OCI-M1 (cell line): Measurements from ENCODE around the gene NR5A2.
A peak's percentile ranks its signal among the peaks of the same experiment; 100 is the strongest.
"Not testable (repeated sequence)": the region's sequence is repeated elsewhere in the genome, so short reads cannot be mapped to it uniquely, and the experiment has no call there.

ENCODE experiments used
- DNase-seq: peaks from one replicate; lab custom pipeline; 2025; lab: John Stamatoyannopoulos, UW

NR5A2 gene

DNA sequence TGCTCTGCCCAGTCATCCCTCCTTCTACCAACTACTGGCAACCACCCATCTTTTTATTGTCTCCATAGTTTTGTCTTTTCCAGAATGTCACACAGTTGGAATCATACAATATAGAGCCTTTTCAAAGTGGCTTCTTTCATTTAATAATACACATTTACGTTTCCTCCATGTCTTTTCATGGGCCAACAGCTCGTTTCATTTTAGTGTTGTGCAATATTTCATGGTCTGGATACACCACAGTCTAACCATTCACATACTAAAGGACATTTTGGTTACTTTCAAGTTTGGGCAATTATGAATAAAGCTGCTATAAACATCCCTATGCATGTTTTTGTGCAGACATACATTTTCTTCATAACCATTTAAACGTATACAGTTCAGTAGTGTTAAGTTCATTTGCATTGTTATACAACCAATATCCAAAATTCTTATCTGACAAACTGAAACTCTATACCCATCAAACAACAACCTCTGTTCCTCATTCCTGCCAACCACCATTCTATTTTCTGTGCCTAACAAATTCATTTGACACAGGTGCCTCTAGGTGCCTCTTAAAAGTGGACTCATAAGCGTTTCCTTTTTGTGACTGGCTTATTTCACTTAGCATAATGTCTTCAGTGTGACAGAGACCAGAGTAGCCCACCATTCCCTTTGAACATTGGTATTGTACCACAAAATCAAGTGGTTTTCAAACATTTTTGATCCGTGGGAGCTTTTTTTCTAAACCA lies 138.1 kb downstream of the NR5A2 start:
- peak; percentile 25 for DNase-seq

DNA sequence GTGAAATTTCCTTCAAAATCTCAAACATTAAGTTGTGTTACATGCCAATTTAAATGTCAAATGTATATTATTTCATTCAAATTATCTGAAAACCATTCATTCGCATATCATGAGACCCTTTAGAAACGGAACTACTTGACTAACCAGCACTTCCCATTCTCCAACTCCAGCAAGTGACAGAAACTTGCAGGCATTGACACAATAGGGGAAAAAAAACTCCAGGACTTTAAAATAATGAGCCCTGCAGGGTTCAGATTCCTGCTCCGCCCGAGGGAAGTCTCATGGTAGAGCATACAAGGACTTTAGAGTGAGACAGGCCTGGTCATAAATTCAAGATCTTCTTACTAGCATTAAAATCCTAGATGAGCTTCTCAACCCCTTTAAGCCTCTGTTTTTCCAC lies 138.9 kb downstream of the NR5A2 start:
- no peak for DNase-seq

DNA sequence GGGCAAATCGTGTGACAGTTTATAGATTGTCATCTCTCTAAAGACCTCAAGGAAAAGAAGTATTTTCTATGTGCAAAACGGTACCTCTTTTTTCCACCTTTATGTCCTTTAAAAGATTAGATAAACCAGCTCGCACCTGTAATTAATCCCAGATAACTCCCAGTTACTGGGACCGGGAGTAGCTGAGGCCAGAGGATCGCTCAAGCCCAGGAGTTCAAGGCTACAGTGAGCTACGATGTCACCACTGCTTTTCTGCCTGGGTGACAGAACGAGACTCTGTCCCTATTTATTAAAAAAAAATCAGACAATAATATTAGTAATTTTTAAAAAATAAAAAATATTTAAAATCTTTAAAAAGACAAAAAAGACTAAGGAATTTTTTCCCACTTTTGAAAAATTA lies 141.4 kb downstream of the NR5A2 start:
- no peak for DNase-seq

DNA sequence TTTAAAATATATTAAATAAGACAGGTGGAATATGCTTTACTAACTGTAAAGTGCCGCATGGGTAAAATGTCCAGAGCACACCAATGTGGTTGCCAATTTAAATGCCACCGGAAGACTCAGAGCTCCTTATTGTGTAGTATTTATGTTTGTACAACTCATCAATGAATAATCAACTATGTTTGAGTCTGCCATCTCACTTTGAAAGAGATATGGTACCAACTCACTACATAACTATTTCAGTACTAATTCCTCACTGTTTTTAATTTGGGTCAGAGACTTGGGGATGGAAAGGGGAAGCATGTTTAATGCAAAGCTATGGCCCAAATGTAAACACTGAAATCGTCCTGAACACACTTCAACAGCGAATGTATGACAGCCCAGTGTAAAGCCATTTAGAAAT lies 144.8 kb downstream of the NR5A2 start:
- no peak for DNase-seq

DNA sequence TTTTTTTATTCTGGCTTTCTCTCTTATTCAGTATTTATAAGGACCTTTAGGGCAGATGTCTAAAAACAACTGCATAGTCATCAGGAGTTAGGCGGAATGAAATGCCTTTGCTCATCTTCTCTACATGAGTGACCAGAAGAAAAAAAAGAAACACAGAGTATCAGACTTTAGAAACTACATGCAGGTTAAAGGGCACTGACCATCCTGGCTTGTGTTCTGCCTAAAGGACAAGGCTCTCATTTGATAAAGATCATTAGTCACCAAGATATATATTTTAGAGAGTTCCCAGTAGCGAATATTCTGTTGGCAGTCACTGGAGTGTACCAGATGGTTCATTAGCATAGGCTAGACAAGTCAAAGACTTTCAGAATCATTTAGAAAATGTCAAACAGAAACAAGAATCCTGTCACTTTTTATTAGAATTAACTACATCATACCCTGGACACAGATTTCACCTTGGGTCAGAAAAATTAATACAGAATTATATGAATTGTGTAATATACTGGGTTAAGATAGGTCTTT lies 145.6 kb downstream of the NR5A2 start:
- DNase-seq = no peak

DNA sequence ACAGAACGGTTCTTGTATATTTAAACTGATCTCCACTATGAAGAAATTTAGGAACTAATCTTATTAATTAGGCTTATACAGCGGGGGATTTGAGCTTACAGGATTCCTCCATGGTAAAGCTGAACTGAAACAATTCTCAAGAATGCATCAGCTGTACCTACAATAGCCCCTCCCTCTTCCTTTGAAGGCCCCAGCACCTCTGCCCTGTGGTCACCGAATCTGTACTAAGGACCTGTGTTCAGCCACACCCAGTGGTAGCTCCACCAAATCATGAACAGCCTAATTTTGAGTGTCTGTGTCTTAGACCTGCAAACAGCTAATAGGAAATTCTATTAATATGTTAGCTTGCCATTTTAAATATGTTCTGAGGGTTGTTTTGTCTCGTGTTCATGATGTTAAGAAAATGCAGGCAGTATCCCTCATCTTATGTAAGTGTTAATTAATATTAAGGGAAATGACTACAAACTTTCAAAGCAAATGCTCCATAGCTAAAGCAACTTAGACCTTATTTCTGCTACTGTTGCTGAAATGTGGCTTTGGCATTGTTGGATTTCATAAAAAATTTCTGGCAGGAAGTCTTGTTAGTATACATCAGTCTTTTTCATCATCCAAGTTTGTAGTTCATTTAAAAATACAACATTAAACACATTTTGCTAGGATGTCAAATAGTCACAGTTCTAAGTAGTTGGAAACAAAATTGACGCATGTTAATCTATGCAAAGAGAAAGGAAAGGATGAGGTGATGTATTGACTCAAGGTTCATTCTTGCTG lies 147.2 kb downstream of the NR5A2 start:
- no peak for DNase-seq

DNA sequence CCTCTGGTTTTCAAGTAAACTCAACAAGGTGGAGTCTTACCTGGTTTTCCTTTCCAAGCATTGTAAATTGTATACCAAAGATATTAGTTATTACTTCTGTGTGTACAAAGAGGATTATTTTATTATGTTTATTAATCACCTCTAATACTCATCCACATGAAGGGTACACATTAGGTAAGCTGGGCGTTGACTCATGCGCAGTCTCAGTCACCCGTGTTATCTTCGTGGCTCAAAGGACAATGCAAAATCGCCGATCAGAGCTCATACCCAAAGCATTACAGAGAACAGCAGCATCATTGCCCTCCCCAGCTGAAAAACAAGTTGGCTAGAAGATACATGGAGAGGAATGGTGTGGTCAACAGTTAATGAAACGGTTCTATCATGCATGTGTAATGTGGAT lies 148.7 kb downstream of the NR5A2 start:
- no peak for DNase-seq

DNA sequence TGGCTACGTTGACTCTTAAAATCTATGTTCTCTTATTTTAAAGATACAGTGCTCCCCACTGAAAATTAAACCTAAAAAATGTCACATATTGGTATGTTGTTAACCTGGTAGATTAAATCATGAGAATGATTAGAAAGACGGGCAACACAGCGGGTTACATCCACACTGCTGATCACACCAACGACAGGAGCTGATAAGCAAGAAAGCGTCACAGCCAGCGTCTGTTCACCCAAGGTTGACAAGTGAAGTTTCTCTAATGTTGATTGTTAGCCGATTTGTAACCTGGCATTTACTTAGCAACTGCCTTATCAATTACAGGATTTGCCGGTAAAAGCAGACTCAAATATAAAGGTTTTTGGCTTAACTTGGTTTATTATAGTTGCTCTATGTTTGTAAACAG lies 149.3 kb downstream of the NR5A2 start:
- no peak for DNase-seq

DNA sequence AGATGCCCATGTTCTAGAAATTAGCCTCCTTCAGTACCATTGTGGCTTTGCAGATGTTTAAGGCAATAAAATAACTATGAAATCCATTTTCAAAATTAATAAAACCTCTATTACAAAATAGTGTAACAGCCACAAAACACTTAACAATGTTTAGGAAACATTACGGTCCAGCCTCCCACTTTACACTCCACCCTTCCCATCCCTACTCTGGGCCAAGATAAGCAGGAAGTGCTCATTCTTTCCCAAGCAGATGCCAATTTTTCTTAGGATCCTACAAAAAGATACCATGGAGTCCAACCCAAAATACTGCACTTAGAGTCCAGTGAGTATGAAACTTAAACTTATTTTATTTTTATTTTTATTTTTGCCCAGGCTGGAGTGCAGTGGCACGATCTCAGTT lies 150.8 kb downstream of the NR5A2 start:
- no peak for DNase-seq

DNA sequence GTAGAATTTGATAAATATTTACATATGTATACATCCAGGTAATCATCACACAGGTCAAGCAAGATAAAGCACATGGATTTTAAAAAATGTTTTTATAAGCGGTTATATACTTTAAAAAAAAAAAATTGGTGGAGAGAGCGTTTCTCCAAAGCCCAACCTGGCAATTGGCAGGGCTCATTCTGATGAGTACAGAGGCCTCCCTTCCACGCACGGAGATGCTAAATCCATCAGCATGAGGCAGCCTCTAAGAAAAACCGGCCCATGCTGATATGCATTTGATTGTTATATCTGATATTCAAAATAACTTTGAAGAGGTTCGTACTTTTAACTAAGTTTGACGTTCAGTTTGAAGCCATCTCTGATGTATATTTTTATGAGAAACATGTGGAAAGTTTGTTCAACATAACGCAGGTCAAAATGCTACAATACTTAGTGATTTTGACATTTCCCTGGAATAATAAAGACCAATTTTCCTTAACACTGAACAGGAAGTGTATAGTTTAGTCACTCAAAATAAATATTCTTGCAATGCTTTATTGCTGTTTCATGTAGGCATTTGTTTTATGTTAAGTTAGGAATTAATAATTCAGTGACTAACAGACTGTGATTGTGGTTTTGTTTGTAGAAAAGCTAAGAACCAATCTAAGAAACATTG lies 151.7 kb downstream of the NR5A2 start:
- DNase-seq = no peak

DNA sequence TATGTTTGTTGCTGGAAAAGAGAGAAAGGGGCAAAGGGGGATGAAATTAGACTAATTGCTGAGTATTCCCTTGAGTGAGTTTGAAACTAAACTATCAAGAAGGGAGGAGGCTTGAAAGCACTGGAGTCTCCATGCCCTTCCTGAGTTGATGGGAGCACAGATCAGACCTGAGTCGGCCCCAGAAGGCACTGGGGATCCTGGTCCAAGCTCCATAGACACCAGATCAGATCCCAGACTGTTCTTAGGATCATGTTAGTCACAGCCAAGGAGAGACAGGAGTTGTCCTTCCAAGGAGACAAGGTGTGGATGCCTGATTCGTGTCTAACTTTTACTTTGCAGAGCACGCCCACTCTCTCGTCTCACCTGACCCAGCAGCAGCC lies 152.3 kb downstream of the NR5A2 start:
- no peak for DNase-seq

DNA sequence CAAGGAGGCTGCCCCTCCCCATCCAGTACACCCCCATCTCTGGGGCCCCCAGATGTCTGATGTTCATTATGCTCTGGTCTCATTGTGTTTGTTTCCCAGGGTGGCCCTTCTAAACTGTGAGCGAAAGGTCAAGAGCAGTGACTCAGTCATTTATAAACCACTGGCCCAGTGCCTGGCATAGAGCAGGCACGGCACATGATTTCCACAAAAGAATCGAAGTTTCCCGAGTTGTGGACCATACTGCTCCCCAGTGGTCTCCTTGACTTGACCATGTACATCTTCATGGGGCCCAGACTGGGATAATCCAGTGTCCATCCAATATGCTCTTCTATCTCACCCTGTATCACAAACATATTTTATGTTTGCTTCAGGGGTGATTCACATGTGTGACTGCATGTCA lies 153.3 kb downstream of the NR5A2 start:
- DNase-seq = no peak

DNA sequence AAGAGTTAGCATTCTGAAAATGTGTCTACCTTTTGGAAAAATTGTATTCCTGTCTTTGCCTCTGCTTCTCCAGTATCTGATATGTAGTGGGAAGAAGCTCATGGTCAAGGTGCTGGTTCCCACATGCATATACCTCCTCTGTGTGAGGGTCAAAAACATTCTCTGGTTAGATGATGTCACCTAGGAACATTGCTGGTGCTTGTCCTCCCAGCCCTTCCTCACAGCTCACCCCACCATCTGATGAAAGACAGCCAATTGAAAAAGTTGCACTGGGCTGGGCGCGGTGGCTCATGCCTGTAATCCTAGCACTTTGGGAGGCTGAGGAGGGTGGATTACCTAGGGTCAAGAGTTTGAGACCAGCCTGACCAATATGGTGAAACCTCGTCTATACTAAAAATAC lies 154.4 kb downstream of the NR5A2 start:
- no peak for DNase-seq

DNA sequence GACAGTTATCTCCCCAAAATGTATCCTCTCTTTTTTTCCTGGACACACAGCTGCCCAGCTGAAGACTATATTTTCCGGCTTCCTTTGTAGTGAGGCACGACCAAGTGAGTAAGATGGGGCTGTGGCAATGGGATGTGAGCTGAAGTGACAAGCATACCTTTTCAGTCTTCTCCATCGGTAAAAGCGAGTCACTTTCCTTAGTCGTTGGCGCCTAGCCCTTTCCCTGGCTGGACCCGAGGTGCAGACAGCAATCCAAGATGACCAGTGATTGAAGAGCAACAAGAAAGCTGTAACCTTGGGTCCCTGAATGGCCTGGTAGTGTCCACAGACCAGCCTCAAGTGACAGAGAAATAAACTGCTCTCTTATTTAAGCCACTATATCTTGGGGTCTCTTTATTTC lies 155.2 kb downstream of the NR5A2 start:
- DNase-seq = no peak

DNA sequence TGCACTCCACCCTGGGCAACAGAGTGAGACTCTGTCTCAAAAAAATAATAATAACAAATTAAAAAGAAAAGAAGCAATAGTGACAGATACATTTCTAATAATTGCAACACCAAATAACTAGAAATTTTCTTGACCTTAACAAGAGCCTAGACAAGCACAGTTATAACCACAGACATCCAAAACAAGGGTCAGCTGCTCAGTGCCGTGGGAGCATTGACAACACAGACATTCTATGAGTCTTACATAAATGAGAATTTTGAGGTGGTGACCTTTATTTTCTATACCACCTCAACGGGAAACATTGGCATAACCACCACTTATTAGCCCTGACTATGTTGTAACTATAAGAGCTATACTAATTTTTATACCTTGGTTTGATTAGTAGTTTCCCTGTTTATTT lies 156.1 kb downstream of the NR5A2 start:
- DNase-seq = no peak

DNA sequence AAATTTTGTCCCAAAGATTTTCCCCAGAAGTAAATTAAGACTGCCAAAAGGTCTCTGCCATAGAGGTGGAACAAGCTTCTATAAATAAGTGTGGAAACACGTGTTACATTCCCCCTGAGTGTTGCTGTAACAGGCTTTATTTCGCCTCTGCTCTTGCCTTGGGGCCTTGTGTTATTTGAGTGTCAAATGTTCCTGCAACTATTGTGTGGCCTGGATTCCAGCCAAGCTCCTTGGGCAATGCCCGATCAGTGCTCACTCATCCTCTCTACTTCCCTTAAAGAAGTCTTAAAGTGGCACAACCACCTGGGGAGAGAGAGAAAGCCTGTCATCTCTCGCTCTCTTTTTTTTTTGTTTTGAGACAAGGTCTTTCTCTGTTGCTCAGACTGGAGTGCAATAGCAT lies 156.7 kb downstream of the NR5A2 start:
- DNase-seq = peak; percentile 72

DNA sequence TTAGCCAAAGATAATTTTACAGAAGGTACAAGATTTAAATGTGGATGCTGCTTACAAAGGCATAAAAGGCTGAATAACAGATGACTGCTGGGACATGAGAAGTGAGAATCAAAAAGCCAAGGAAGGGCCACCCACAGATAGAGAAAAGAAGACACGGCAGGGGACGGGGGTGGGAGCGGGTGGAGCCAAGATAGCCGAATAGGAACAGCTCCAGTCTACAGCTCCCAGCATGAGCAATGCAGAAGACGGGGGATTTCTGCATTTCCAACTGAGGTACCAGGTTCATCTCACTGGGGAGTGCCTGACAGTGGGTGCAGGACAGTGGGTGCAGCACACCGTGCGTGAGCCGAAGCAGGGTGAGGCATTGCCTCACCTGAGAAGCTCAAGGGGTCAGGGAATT lies 157.7 kb downstream of the NR5A2 start:
- DNase-seq = not testable (repeated sequence)

DNA sequence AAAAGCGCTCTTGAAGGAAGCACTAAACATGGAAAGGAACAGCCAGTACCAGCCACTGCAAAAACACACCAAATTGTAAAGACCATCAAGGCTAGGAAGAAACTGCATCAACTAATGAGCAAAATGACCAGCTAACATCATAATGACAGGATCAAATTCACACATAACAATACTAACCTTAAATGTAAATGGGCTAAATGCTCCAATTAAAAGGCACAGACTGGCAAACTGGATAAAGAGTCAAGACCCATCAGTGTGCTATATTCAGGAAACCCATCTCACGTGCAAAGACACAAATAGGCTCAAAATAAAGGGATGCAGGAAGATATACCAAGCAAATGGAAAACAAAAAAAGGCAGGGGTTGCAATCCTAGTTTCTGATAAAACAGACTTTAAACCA lies 159.8 kb downstream of the NR5A2 start:
- DNase-seq = not testable (repeated sequence)

DNA sequence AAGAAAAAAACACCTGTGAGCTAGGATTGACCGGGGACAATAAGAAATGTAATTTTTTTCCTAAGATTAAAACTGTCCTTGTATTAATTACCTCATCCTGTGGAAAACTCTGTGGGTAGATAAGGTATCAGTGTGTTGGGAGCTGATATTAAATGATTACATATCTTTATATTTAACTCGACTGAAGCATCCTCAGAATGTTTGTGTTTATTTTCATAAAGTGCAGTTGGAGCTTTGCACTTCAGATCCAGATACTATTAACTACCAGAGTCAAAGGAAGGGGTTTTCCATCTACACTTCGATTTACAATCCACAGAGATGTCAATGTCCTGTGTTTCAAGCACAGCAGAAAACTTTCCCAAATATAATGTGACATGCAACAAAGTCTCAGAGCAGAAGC lies 164.5 kb downstream of the NR5A2 start:
- no peak for DNase-seq

DNA sequence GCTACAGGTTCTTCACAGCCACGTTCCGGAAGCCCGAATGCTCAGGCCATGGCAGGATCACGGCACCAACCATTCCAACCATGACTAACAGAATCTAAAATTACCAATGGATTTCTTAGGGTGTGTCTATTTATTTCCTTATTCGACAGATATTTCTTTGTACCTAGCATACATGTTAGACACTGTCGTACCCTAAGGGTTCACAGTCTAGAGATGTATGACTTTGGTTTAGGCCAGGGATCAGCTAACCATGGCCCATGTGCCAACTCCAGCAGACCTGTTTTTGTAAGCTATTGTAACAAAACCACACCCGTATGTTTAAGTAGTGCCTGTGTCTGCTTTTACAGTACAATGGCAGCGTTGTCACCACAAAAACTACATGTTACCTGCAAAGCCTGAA lies 167.0 kb downstream of the NR5A2 start:
- no peak for DNase-seq

DNA sequence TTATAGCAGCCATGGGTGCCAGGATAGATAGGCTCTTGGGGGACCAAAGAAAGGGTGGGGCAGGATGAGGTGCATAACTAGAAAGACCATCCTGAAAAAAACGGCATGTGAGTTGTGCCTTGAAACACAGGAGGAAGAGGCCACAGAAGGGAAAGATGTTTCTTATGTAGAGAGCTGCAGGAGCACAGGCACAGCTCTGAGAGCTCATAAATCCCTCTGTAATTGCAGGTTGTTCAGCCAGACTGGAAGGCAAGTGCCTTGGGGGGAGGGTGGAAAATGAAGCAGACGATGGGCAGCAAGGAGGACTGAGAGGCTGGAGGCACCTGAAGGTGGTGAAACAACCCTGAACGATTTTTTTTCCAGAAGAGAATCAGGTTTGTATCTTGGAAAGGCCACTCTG lies 170.7 kb downstream of the NR5A2 start:
- no peak for DNase-seq

DNA sequence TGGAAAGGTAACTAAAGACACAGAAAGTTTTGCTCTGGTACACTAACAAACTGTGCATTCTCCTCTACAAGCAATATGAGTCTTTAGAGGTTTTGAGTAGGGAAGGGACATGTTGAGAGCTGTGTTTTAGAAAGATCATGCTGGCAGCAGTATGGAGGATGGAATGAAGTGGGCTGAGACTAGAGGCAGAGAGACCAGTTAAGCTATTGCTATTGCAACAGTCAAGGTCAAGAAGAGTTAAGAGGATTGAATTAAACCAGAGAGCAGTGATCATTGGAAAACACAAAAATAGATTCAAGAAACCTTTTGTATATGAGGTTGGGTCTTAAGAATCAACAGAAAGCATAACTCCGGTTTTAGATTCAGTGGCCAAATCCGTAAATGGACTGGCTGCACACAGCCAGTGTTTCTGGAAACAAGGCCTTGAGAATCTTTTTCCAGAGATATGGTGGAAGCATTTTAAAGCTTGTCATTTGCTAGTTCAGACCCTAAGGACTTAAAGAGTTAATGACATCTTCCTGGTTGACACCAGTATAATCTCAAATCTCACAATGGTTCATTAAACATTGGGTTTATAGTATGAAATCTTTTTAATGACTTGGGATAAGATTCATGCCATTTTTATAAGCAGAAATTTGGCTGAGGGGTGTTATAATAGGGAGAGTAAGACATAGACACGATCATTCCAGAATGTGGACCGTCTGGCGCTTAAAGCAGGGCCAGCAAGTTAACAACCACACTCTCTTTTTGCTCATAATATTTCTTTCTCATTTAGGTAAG lies 177.9 kb downstream of the NR5A2 start:
- no peak for DNase-seq
